Measurements from ENCODE around the gene GAPDHS.

The GAPDHS gene

GRCh38 chr19:35511337-35511736 lies 21.9 kb upstream of the GAPDHS start:
- no peak for DNase-seq (ENCODE audit: low read depth)

- no peak for DNase-seq (ENCODE audit: low read depth)
These were observed 20.2 kb upstream of the GAPDHS start for GRCh38 chr19:35512831-35513627.

- no peak for DNase-seq (ENCODE audit: low read depth)
These were observed 19.5 kb upstream of the GAPDHS start, which contains the start of gene DMKN for GRCh38 chr19:35513628-35514281. Gene DMKN, minus strand, starts transcription at chr19:35513649. Its CDS starts 174 bp downstream, at chr19:35513475.

- DNase-seq (ENCODE audit: low read depth): no peak
These were observed 18.9 kb upstream of the GAPDHS start for GRCh38 chr19:35514282-35514809.

GRCh38 chr19:35516310-35516709 lies 16.9 kb upstream of the GAPDHS start:
- DNase-seq (ENCODE audit: low read depth): no peak

GRCh38 chr19:35517342-35517741 lies 15.9 kb upstream of the GAPDHS start:
- no peak for DNase-seq (ENCODE audit: low read depth)

- no peak for DNase-seq (ENCODE audit: low read depth)
These were observed 14.9 kb upstream of the GAPDHS start for GRCh38 chr19:35518313-35518712.

- no peak for DNase-seq (ENCODE audit: low read depth)
These were observed 14.0 kb upstream of the GAPDHS start for GRCh38 chr19:35519291-35519690.

GRCh38 chr19:35521124-35521743 lies 12.0 kb upstream of the GAPDHS start:
- no peak for DNase-seq (ENCODE audit: low read depth)

GRCh38 chr19:35522745-35523327 lies 10.4 kb upstream of the GAPDHS start:
- DNase-seq (ENCODE audit: low read depth): no peak

- no peak for DNase-seq (ENCODE audit: low read depth)
These were observed 8.9 kb upstream of the GAPDHS start for GRCh38 chr19:35524181-35524837.

- no peak for DNase-seq (ENCODE audit: low read depth)
These were observed 7.4 kb upstream of the GAPDHS start for GRCh38 chr19:35525873-35526272.

GRCh38 chr19:35528218-35529038 lies 4.8 kb upstream of the GAPDHS start, which contains the start of gene SBSN:
Gene SBSN, minus strand, starts transcription at chr19:35528311. Its CDS starts 30 bp downstream, at chr19:35528281.
- no peak for DNase-seq (ENCODE audit: low read depth)

- DNase-seq (ENCODE audit: low read depth): no peak
These were observed 3.7 kb upstream of the GAPDHS start for GRCh38 chr19:35529241-35530218.

GRCh38 chr19:35531291-35531690 lies 2.0 kb upstream of the GAPDHS start:
- DNase-seq (ENCODE audit: low read depth): no peak

GRCh38 chr19:35533822-35534392 lies 651 bp downstream of the GAPDHS start:
- DNase-seq (ENCODE audit: low read depth): no peak

- no peak for DNase-seq (ENCODE audit: low read depth)
These were observed 1.7 kb downstream of the GAPDHS start for GRCh38 chr19:35534803-35535480.

GRCh38 chr19:35539314-35539713 lies 6.1 kb downstream of the GAPDHS start:
- DNase-seq (ENCODE audit: low read depth): no peak

GRCh38 chr19:35539850-35540249 lies 6.6 kb downstream of the GAPDHS start:
- no peak for DNase-seq (ENCODE audit: low read depth)
